ENCODE results near the gene MAP3K6.
"Not testable (repeated sequence)": the region's sequence is repeated elsewhere in the genome, so short reads cannot be mapped to it uniquely, and the experiment has no call there.

Gene MAP3K6

DNA sequence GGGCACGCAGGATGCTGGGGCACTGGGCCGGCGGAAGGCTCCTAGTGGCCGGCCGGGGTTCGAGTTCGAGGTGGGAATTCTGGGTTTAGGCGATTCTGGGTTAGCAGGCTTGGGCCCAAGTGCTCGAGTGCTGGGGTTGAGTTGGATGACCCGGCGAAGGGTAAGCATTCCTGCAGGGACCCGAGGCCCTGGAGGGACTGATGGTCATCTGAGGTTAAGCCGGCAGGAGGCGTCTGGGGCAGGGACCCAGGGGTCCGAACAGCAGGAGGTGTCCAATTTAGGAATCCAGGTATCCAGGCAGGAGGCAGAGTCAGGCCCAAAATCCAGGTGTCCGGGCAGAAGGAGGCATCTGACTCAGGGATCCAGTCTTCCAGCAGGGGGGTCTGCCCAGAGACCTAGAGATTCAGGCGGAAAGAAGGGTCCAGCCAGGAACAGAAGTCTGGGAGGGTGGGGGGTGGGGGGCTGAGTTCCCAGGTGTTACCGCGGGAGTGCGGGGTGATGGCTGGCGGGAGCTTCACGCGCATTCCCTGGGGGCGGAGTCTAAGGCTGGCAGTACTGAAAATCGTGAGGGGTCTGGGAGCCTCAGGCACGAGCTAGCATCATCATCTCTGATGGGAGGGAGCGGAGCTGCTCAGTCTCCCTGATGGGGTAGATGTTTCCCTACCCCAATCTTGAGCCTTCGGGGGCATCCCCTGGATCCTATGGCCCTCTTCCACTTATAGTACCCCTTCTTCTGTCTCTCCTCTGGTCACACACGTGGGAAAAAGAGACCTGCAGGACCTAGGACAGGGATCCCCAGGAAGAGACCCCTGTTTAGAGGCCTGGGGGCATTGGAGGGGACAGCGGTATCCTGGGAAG lies 26.2 kb upstream of the MAP3K6 start:
- ChIA-PET POLR2A (ENCODE audit: low non-redundant PET) (no interaction called here), CTCF (interaction anchor here (0.8 to 1.1 kb wide), 3 partner anchors 51 to 214 kb away, joined by 3 to 4 read pairs (median 3); partner anchors contain the start of gene SYTL1)
- DNase-seq (ENCODE audit: low spot score) = no peak
- H3K27ac ChIP-seq = peak overlapping the region; percentile 75
- TF ChIP-seq, protein P1, sequence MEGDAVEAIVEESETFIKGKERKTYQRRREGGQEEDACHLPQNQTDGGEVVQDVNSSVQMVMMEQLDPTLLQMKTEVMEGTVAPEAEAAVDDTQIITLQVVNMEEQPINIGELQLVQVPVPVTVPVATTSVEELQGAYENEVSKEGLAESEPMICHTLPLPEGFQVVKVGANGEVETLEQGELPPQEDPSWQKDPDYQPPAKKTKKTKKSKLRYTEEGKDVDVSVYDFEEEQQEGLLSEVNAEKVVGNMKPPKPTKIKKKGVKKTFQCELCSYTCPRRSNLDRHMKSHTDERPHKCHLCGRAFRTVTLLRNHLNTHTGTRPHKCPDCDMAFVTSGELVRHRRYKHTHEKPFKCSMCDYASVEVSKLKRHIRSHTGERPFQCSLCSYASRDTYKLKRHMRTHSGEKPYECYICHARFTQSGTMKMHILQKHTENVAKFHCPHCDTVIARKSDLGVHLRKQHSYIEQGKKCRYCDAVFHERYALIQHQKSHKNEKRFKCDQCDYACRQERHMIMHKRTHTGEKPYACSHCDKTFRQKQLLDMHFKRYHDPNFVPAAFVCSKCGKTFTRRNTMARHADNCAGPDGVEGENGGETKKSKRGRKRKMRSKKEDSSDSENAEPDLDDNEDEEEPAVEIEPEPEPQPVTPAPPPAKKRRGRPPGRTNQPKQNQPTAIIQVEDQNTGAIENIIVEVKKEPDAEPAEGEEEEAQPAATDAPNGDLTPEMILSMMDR (conservative IDR thresholded peaks at IDR 0.05; ENCODE audit: low read depth) = no peak

DNA sequence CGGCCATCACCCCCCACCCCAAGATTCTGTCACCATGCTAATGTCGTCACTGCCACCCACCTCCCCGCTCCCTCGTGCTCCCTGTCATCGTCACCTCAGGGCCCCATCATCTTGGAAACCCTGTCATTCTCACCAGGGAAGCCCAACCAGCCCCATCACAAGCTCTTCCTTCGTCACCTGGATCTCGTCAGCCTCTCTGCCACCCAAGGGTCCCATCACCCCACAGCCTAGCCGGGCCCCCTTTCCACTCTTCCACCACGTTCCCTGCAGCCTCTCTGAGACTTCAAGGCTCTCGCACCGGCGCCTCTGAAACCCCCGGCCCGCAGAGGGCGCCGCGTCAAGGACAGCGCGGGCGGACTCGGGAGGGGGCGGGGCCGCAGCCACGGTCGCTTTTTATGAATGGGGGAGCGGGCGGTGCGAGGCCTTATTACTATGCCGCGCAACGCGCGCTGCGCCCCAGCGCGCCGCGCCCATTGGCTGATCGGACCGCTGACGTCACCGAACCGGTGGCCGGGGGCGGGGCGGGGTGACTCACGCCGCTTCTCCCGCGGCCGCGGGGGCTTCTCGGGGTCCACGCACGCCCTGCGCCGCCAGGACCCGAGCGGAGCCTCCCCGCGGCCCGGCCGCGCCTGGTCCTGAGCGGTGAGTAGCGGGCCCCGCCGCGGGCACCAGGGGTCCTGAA lies 25.5 kb upstream of the MAP3K6 start, which contains the start of gene GPR3:
Gene GPR3 (plus strand): TSS at position 527 of the 682 bp plus-strand sequence. CDS start 1,177 bp downstream, outside the sequence.
- ChIA-PET CTCF (interaction anchor here (0.5 to 1.9 kb wide), 3 partner anchors 26 to 214 kb away, joined by 4 to 7 read pairs (median 5); partner anchors contain the start of gene MAP3K6), POLR2A (ENCODE audit: low non-redundant PET) (interaction anchor here (0.5 kb wide), 1 partner anchor 26 kb away, joined by 3 read pairs; no protein-coding TSS in a partner anchor)
- DNase-seq (ENCODE audit: low spot score) = peak; percentile 98
- TF ChIP-seq, protein P1 (conservative IDR thresholded peaks at IDR 0.05; ENCODE audit: low read depth) = peak; percentile 73
- peak within 1 kb of the TSS; percentile 75 for H3K27ac ChIP-seq

DNA sequence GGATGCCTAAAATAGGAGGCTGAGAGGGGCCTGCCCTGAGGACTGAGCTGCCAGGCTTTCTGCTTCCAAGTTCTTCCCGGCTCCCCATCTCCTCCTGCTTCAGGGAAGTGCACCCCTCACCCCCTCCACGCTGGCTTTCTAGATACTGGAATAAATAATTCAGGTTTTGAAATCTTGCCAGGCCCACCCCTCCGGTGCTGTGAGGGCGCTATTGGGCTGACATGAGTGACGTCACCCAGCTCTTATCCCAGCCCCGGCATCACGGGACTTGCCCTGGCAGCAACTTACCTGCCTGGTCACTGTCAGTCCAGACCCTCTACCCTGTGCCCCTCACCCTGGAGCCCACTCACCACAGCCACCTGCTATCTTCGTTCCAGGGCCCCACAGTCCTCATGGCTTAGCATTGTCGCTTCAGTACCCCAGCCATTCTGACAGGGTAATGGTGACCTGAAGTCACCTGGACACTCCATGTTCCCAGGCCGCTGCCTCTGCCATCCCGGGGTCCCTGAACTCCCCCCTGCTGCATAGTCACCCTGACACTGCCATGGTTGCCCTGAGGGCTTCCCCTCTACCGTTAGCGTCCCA lies 24.8 kb upstream of the MAP3K6 start:
- POLR2A ChIA-PET (ENCODE audit: low non-redundant PET) = interaction anchor here (0.5 kb wide), 1 partner anchor 26 kb away, joined by 3 read pairs; no protein-coding TSS in a partner anchor
- CTCF ChIA-PET = interaction anchor here (0.5 to 5.3 kb wide), 6 partner anchors 25 to 1634 kb away, joined by 4 to 45 read pairs (median 5); partner anchors contain the start of gene MAP3K6
- DNase-seq (ENCODE audit: low spot score) = no peak
- H3K27ac ChIP-seq = peak overlapping the region; percentile 75
- TF ChIP-seq, protein P1 (conservative IDR thresholded peaks at IDR 0.05; ENCODE audit: low read depth) = no peak

DNA sequence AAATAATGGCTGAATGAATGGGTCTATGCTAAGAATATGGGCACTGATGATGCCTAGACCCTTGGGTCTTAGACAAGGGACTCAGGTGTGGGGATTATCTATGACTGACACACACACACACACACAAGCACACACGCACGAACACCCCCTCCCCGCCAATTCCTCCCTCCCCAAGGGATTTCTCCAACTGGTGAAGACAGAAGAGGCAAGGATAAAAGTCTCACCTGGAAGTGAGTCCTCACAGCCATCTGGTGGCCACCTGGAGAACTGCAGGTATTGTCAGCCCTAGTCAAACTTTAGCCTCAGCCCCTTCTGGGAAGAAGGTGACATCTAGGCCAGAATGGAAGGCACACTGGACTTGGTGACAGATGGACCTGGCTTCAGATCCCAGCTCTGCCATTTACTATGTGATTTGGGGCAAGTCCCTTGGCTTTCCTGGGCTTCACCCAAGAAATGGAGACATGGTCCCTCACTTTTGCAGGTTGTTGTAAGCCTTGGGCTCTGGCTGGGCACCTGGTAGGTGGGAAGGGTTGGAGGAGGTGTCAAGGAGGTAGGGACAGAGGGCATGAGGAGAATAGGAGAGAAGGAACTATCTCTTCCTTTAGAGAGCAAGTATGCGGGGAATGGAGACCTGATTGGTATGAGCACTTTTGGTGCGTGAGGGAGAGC lies 21.7 kb upstream of the MAP3K6 start:
- ChIA-PET CTCF (interaction anchor here (0.6 to 5.3 kb wide), 10 partner anchors 9 to 294 kb away, joined by 3 to 45 read pairs (median 5); partner anchors contain the start of gene MAP3K6), POLR2A (ENCODE audit: low non-redundant PET) (interaction anchor here (1.7 kb wide), 1 partner anchor 22 kb away, joined by 3 read pairs; the partner anchor contains the start of gene MAP3K6)
- no peak overlapping the region for H3K27ac ChIP-seq
- TF ChIP-seq, protein P1 (conservative IDR thresholded peaks at IDR 0.05; ENCODE audit: low read depth) = peak; percentile 91
- DNase-seq (ENCODE audit: low spot score) = peak; percentile 74

DNA sequence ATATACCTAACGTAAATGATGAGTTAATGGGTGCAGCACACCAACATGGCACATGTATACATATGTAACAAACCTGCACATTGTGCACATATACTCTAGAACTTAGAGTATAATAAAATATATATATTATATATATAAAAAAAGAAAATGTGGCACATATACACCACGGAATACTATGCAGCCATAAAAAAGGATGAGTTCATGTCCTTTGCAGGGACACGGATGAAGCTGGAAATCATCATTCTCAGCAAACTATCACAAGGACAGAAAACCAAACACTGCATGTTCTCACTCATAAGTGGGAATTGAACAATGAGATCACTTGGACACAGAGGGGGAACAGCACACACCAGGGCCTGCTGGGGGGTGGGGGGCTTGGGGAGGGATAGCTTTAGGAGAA lies 18.0 kb upstream of the MAP3K6 start:
- CTCF ChIA-PET = interaction anchor here (0.6 kb wide), 1 partner anchor 248 kb away, joined by 3 read pairs; no protein-coding TSS in a partner anchor
- POLR2A ChIA-PET (ENCODE audit: low non-redundant PET); DNase-seq (ENCODE audit: low spot score); H3K27ac ChIP-seq: not testable (repeated sequence)

DNA sequence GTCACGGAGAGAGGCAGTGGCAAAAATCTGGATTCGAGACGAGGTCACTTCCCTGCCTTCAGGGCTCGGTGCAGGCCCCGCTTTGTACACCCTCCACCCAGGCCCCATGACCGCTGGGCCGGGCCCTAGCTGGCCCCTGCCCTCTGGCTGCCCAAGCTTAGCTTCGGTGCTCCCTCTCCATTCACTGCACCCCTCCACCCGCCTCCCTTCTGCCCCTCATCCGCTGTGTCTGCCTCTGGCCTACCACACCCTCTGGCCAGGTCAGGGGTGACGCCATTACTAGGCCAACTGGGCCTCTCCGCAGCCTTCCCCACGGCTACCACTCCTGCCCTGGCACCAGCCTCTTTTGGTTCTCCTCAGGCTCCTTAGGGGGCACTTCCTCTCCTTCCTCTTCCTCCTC lies 16.9 kb upstream of the MAP3K6 start:
- ChIA-PET CTCF (interaction anchor here (2.7 kb wide), 1 partner anchor 83 kb away, joined by 12 read pairs; no protein-coding TSS in a partner anchor), POLR2A (ENCODE audit: low non-redundant PET) (interaction anchor here (1.3 kb wide), 1 partner anchor 83 kb away, joined by 4 read pairs; no protein-coding TSS in a partner anchor)
- peak overlapping the region; percentile 27 for H3K27ac ChIP-seq
- no peak for DNase-seq (ENCODE audit: low spot score)
- TF ChIP-seq, protein P1 (conservative IDR thresholded peaks at IDR 0.05; ENCODE audit: low read depth) = no peak

Data from RWPE1 (cell line).